ACC112 (cell line): ENCODE data around the gene PLAU.
A peak's percentile ranks its signal among the peaks of the same experiment; 100 is the strongest.

ENCODE experiments used
- H2AFZ ChIP-seq: fragments of 200-600 bp; sonication (generic); one replicate; pipeline ENCODE4 v1.6.0; 2017; ENCODE audit warnings: antibody characterized with exemption, low read length; ENCODE audit not compliant: unreplicated experiment
- H3K27ac ChIP-seq: fragments of 200-600 bp; sonication (generic); 2 replicates; pipeline ENCODE4 v1.5.1; 2014; ENCODE audit warnings: low read depth, mild to moderate bottlenecking, antibody characterized with exemption, low read length, moderate library complexity
- H3K27me3 ChIP-seq: fragments of 200-600 bp; sonication (generic); 2 replicates; pipeline ENCODE4 v1.6.1; 2014; ENCODE audit warnings: mild to moderate bottlenecking, antibody characterized with exemption, low read length, moderate library complexity, mixed read lengths; ENCODE audit not compliant: insufficient read depth
- H3K36me3 ChIP-seq: fragments of 200-600 bp; sonication (generic); 2 replicates; pipeline ENCODE4 v1.6.1; 2016; ENCODE audit warnings: mild to moderate bottlenecking, antibody characterized with exemption, low read length, moderate library complexity, mixed read lengths; ENCODE audit not compliant: insufficient read depth
- H3K4me1 ChIP-seq: fragments of 200-600 bp; sonication (generic); one replicate; pipeline ENCODE4 v1.6.1; 2016; ENCODE audit warnings: low read length, mixed read lengths; ENCODE audit not compliant: insufficient read depth, unreplicated experiment, control insufficient read depth
- H3K4me3 ChIP-seq: fragments of 200-600 bp; sonication (generic); 2 replicates; pipeline ENCODE4 v1.5.1; 2014; ENCODE audit warnings: mild to moderate bottlenecking, low read depth, low read length
- H3K79me2 ChIP-seq: fragments of 200-600 bp; sonication (generic); one replicate; pipeline ENCODE4 v1.6.0; 2016; ENCODE audit warnings: low read length; ENCODE audit not compliant: control insufficient read depth, unreplicated experiment, insufficient read depth

The PLAU gene

GRCh38 chr10:73899423-73899822, 11.5 kb upstream of the PLAU start:
- Histone ChIP-seq H2AFZ (no peak overlapping the region), H3K4me1 (peaks cover 24% of the 10 kb centered on the region), H3K79me2 (no peaks in the 10 kb centered on the region), H3K36me3 (no peaks in the 10 kb centered on the region), H3K27ac (peak overlapping the region; percentile 58), H3K27me3 (no peaks in the 10 kb centered on the region), H3K4me3 (no peak overlapping the region)

GRCh38 chr10:73900064-73900463, 10.9 kb upstream of the PLAU start:
- no peaks in the 10 kb centered on the region for H3K79me2 ChIP-seq
- H3K27ac ChIP-seq, result no peak overlapping the region
- H2AFZ ChIP-seq, result no peak overlapping the region
- H3K4me1 ChIP-seq, result peaks cover 18% of the 10 kb centered on the region
- no peaks in the 10 kb centered on the region for H3K27me3 ChIP-seq
- H3K36me3 ChIP-seq, result no peaks in the 10 kb centered on the region
- H3K4me3 ChIP-seq, result no peak overlapping the region

- H3K36me3 ChIP-seq, result no peaks in the 10 kb centered on the region
- no peak overlapping the region for H3K4me3 ChIP-seq
- H3K79me2 ChIP-seq, result no peaks in the 10 kb centered on the region
- H3K4me1 ChIP-seq, result peaks cover 28% of the 10 kb centered on the region
- no peak overlapping the region for H3K27ac ChIP-seq
- H2AFZ ChIP-seq, result no peak overlapping the region
- no peaks in the 10 kb centered on the region for H3K27me3 ChIP-seq
These were observed 9.7 kb upstream of the PLAU start for GRCh38 chr10:73901261-73901660.

GRCh38 chr10:73902351-73902750, 8.6 kb upstream of the PLAU start:
- Histone ChIP-seq H3K4me3 (no peak overlapping the region), H3K79me2 (no peaks in the 10 kb centered on the region), H3K27ac (no peak overlapping the region), H3K36me3 (no peaks in the 10 kb centered on the region), H3K27me3 (no peaks in the 10 kb centered on the region), H2AFZ (no peak overlapping the region), H3K4me1 (peaks cover 38% of the 10 kb centered on the region)

- Histone ChIP-seq H3K79me2 (no peaks in the 10 kb centered on the region), H3K4me1 (peaks cover 48% of the 10 kb centered on the region), H3K27me3 (no peaks in the 10 kb centered on the region), H3K4me3 (no peak overlapping the region), H3K36me3 (no peaks in the 10 kb centered on the region), H3K27ac (peak overlapping the region; percentile 93), H2AFZ (peak overlapping the region; percentile 16)
These were observed 5.5 kb upstream of the PLAU start for GRCh38 chr10:73905256-73906020.

GRCh38 chr10:73906524-73907447, 4.1 kb upstream of the PLAU start:
- no peaks in the 10 kb centered on the region for H3K36me3 ChIP-seq
- H3K4me1 ChIP-seq, result peaks cover 51% of the 10 kb centered on the region
- peak overlapping the region; percentile 93 for H3K27ac ChIP-seq
- no peak overlapping the region for H2AFZ ChIP-seq
- H3K27me3 ChIP-seq, result no peaks in the 10 kb centered on the region
- H3K79me2 ChIP-seq, result peaks cover 6% of the 10 kb centered on the region
- no peak overlapping the region for H3K4me3 ChIP-seq

GRCh38 chr10:73907841-73908517, 3.0 kb upstream of the PLAU start:
- peak overlapping the region; percentile 21; the same call in 1 of the 2 replicates for H3K4me3 ChIP-seq
- H3K4me1 ChIP-seq, result peaks cover 51% of the 10 kb centered on the region
- H3K27me3 ChIP-seq, result no peaks in the 10 kb centered on the region
- peaks cover 11% of the 10 kb centered on the region for H3K79me2 ChIP-seq
- H3K27ac ChIP-seq, result peak overlapping the region; percentile 93
- no peak overlapping the region for H2AFZ ChIP-seq
- no peaks in the 10 kb centered on the region for H3K36me3 ChIP-seq

- peak overlapping the region; percentile 93 for H3K27ac ChIP-seq
- H3K79me2 ChIP-seq, result peaks cover 12% of the 10 kb centered on the region
- peak overlapping the region; percentile 6; the same call in 1 of the 2 replicates for H3K4me3 ChIP-seq
- H3K36me3 ChIP-seq, result no peaks in the 10 kb centered on the region
- peaks cover 53% of the 10 kb centered on the region for H3K4me1 ChIP-seq
- H2AFZ ChIP-seq, result peak overlapping the region; percentile 54
- no peaks in the 10 kb centered on the region for H3K27me3 ChIP-seq
These were observed 1.9 kb upstream of the PLAU start for GRCh38 chr10:73908853-73909539.

- H3K27ac ChIP-seq, result peak overlapping the region; percentile 93
- no peaks in the 10 kb centered on the region for H3K27me3 ChIP-seq
- H3K4me3 ChIP-seq, result peak overlapping the region; percentile 88; the same call in 1 of the 2 replicates
- no peaks in the 10 kb centered on the region for H3K36me3 ChIP-seq
- H3K79me2 ChIP-seq, result peaks cover 12% of the 10 kb centered on the region
- no peak overlapping the region for H2AFZ ChIP-seq
- H3K4me1 ChIP-seq, result peaks cover 57% of the 10 kb centered on the region
These were observed 1.3 kb upstream of the PLAU start for GRCh38 chr10:73909540-73910115.

- no peaks in the 10 kb centered on the region for H3K27me3 ChIP-seq
- H3K27ac ChIP-seq, result peak overlapping the region; percentile 93; the same call in 1 of the 2 replicates
- H3K36me3 ChIP-seq, result peaks cover 5% of the 10 kb centered on the region
- H3K4me1 ChIP-seq, result peaks cover 59% of the 10 kb centered on the region
- peaks cover 12% of the 10 kb centered on the region for H3K79me2 ChIP-seq
- peak overlapping the region; percentile 88 for H3K4me3 ChIP-seq
- H2AFZ ChIP-seq, result peak overlapping the region; percentile 17
These were observed 550 bp upstream of the PLAU start for GRCh38 chr10:73910401-73910763.
